ENCODE data around the gene PNPLA6.

GRCh38 chr19:7547159-7547558 lies 11.6 kb downstream of the PNPLA6 start:
- TF ChIP-seq CREB1 (IDR thresholded peaks at IDR 0.05) = no peak
- no peak for TF ChIP-seq EZH2 (IDR thresholded peaks at IDR 0.05; ENCODE audit: low read depth, low read length, severe bottlenecking)
- no peak for TF ChIP-seq RBBP5 (IDR thresholded peaks at IDR 0.05; ENCODE audit: borderline replicate concordance, low read depth, low read length)
- TF ChIP-seq CTCF (IDR thresholded peaks at IDR 0.05; ENCODE audit: control extremely low read depth in 1 of 3, insufficient read depth in 1 of 3, low read depth in 1 of 3, low read length in 3 of 3) = no peak
- no peak for TF ChIP-seq MAX (IDR thresholded peaks at IDR 0.05)
- TF ChIP-seq HDAC2 (IDR thresholded peaks at IDR 0.05; ENCODE audit: borderline replicate concordance in 1 of 2, low read depth in 2 of 2, low read length in 2 of 2) = no peak
- no peak for TF ChIP-seq POLR2A (IDR thresholded peaks at IDR 0.05; ENCODE audit: control extremely low read depth in 1 of 2, low read depth in 2 of 2, low read length in 2 of 2)
- TF ChIP-seq CBX8 (IDR thresholded peaks at IDR 0.05; ENCODE audit: borderline replicate concordance, low read depth, low read length) = no peak
- TF ChIP-seq GABPA (IDR thresholded peaks at IDR 0.05; ENCODE audit: borderline replicate concordance, insufficient read depth, low read length) = no peak

All from H1 (cell line).